Mesenchymal stem cell (in vitro differentiated cells and primary cell): Measurements from ENCODE around the gene PPP6R2.

ENCODE experiments used
- DNase-seq: peaks from one replicate; pipeline ENCODE4 v3.0.0-alpha.2; 2013
- H2AFZ ChIP-seq: one replicate; pipeline ENCODE4 v1.6.1; 2013; ENCODE audit warnings: low read depth, mild to moderate bottlenecking, control low read depth, inconsistent platforms, low read length, moderate library complexity
- H2AK5ac ChIP-seq: 2 replicates; pipeline ENCODE4 v1.6.1; 2013; ENCODE audit warnings: low read length, moderate library complexity, mild to moderate bottlenecking, inconsistent platforms; ENCODE audit not compliant: severe bottlenecking
- H2BK120ac ChIP-seq: one replicate; pipeline ENCODE4 v1.6.1; 2013; ENCODE audit warnings: low read depth, mild to moderate bottlenecking, inconsistent platforms, low read length, moderate library complexity
- H2BK12ac ChIP-seq, 2 experiments: one replicate each; pipeline ENCODE4 v1.6.1; 2013; ENCODE audit warnings: inconsistent platforms in 2 of 2, low read length in 2 of 2, mild to moderate bottlenecking in 2 of 2, moderate library complexity in 2 of 2, control low read depth in 1 of 2
- H2BK15ac ChIP-seq: one replicate; pipeline ENCODE4 v1.6.1; 2013; ENCODE audit warnings: mild to moderate bottlenecking, low read depth, inconsistent platforms; ENCODE audit not compliant: poor library complexity, severe bottlenecking
- H2BK5ac ChIP-seq: 2 replicates; pipeline ENCODE4 v1.6.1; 2013; ENCODE audit warnings: low read depth, mild to moderate bottlenecking, low read length, control low read depth, inconsistent platforms; ENCODE audit not compliant: poor library complexity, severe bottlenecking
- H3K14ac ChIP-seq, 2 experiments: one replicate each; pipeline ENCODE4 v1.6.1; 2013; ENCODE audit warnings: inconsistent platforms in 2 of 2, low read length in 2 of 2, control low read depth in 1 of 2, mild to moderate bottlenecking in 1 of 2, moderate library complexity in 1 of 2
- H3K18ac ChIP-seq, 2 experiments: one replicate each; pipeline ENCODE4 v1.6.1; 2013; ENCODE audit warnings: inconsistent platforms in 2 of 2, low read length in 2 of 2, control low read depth in 1 of 2, low read depth in 1 of 2, mild to moderate bottlenecking in 1 of 2
- H3K23ac ChIP-seq, 2 experiments: one replicate each; pipeline ENCODE4 v1.6.1; 2013; ENCODE audit warnings: inconsistent platforms in 2 of 2, low read length in 2 of 2, mild to moderate bottlenecking in 2 of 2, moderate library complexity in 2 of 2, control low read depth in 1 of 2
- H3K27ac ChIP-seq: 2 replicates; pipeline ENCODE4 v1.5.1; 2013; ENCODE audit warnings: mild to moderate bottlenecking, moderate library complexity, low read length, control low read depth, inconsistent platforms; ENCODE audit not compliant: poor library complexity, severe bottlenecking
- H3K27me3 ChIP-seq, 2 experiments: 2 replicates each; pipeline versions ENCODE4 v1.6.1 to v1.7.0; 2013; ENCODE audit warnings: low read length in 2 of 2, mild to moderate bottlenecking in 2 of 2, moderate library complexity in 2 of 2, control low read depth in 1 of 2, inconsistent platforms in 1 of 2; ENCODE audit not compliant: control insufficient read depth in 1 of 2, insufficient read depth in 1 of 2
- H3K36me3 ChIP-seq, 2 experiments: 2 replicates each; pipeline versions ENCODE4 v1.6.1 to v1.7.0; 2013; ENCODE audit warnings: low read length in 2 of 2, control low read depth in 1 of 2, inconsistent platforms in 1 of 2, low read depth in 1 of 2, mild to moderate bottlenecking in 1 of 2; ENCODE audit not compliant: insufficient read depth in 2 of 2, control insufficient read depth in 1 of 2
- H3K4ac ChIP-seq, 2 experiments: one replicate each; pipeline ENCODE4 v1.6.1; 2013; ENCODE audit warnings: inconsistent platforms in 2 of 2, low read length in 2 of 2, mild to moderate bottlenecking in 2 of 2, moderate library complexity in 2 of 2, control low read depth in 1 of 2, low read depth in 1 of 2
- H3K4me1 ChIP-seq: 2 replicates; pipeline ENCODE4 v1.6.1; 2013; ENCODE audit warnings: low read depth, low read length, control low read depth; ENCODE audit not compliant: control insufficient read depth, insufficient read depth
- H3K4me2 ChIP-seq: 2 replicates; pipeline ENCODE4 v1.6.1; 2013; ENCODE audit warnings: low read length, mild to moderate bottlenecking, inconsistent platforms; ENCODE audit not compliant: poor library complexity, severe bottlenecking
- H3K4me3 ChIP-seq, 2 experiments: 2 replicates each; pipeline versions ENCODE4 v1.5.1 to v1.7.0; 2013; ENCODE audit warnings: low read length in 2 of 2, mild to moderate bottlenecking in 2 of 2, control low read depth in 1 of 2, low read depth in 1 of 2; ENCODE audit not compliant: insufficient read depth in 1 of 2
- H3K79me1 ChIP-seq: replicated peaks from 2 replicates; pipeline ENCODE4 v1.6.1; 2013; ENCODE audit warnings: mild to moderate bottlenecking, control low read depth, low read length, inconsistent platforms; ENCODE audit not compliant: poor library complexity, severe bottlenecking
- H3K9ac ChIP-seq: 2 replicates; pipeline ENCODE4 v1.7.0; 2013; ENCODE audit warnings: mild to moderate bottlenecking, low read length, moderate library complexity
- H3K9me3 ChIP-seq: 2 replicates; pipeline ENCODE4 v1.7.0; 2013; ENCODE audit warnings: mild to moderate bottlenecking, low read length; ENCODE audit not compliant: control insufficient read depth
- H4K8ac ChIP-seq: one replicate; pipeline ENCODE4 v1.6.1; 2013; ENCODE audit warnings: inconsistent platforms, mild to moderate bottlenecking, low read length, moderate library complexity
- H4K91ac ChIP-seq: one replicate; pipeline ENCODE4 v1.6.1; 2013; ENCODE audit warnings: mild to moderate bottlenecking, low read length, inconsistent platforms
- WGBS: methylation state at CpG from one replicate; pipeline ENCODE4 v1.1.7; 2013; ENCODE audit warnings: mixed read lengths; 5-methylcytosine and 5-hydroxymethylcytosine counted together

PPP6R2 gene

GRCh38 chr22:50357756-50358155 lies 14.6 kb downstream of the PPP6R2 start:
- Histone ChIP-seq H3K4ac (no peak overlapping the region), H2BK120ac (no peak overlapping the region), H3K4me1 (peaks cover 7% of the 10 kb centered on the region), H3K36me3 (peaks cover 25 to 33% of the 10 kb centered on the region in 2 experiments), H4K91ac (no peak overlapping the region), H3K27ac (no peak overlapping the region), H3K23ac (no peak overlapping the region), H3K9me3 (no peaks in the 10 kb centered on the region), H3K18ac (no peak overlapping the region), H2BK15ac (no peak overlapping the region), H2AK5ac (no peak overlapping the region), H2BK5ac (no peak overlapping the region), H3K4me3 (no peak overlapping the region), H3K9ac (no peak overlapping the region), H2AFZ (no peak overlapping the region), H3K79me1 (peaks cover 13% of the 10 kb centered on the region), H3K14ac (no peak overlapping the region), H3K4me2 (no peak overlapping the region), H2BK12ac (no peak overlapping the region), H4K8ac (no peak overlapping the region), H3K27me3 (no peaks in the 10 kb centered on the region)
- WGBS = 98% methylated on average over 10 of the region's 10 CpGs
- DNase-seq = no peak

GRCh38 chr22:50360578-50360977 lies 17.5 kb downstream of the PPP6R2 start:
- Histone ChIP-seq H3K27ac (no peak overlapping the region), H3K9me3 (no peaks in the 10 kb centered on the region), H2BK5ac (no peak overlapping the region), H2BK120ac (no peak overlapping the region), H2AK5ac (no peak overlapping the region), H2AFZ (no peak overlapping the region), H3K27me3 (no peaks in the 10 kb centered on the region), H3K4me3 (no peak overlapping the region), H3K36me3 (peaks cover 23 to 24% of the 10 kb centered on the region in 2 experiments), H3K18ac (no peak overlapping the region), H3K79me1 (peaks cover 19% of the 10 kb centered on the region), H3K4me2 (no peak overlapping the region), H4K91ac (no peak overlapping the region), H4K8ac (no peak overlapping the region), H3K9ac (no peak overlapping the region), H3K4ac (no peak overlapping the region), H3K4me1 (peaks cover 10% of the 10 kb centered on the region), H3K23ac (no peak overlapping the region), H2BK12ac (no peak overlapping the region), H3K14ac (no peak overlapping the region), H2BK15ac (no peak overlapping the region)
- DNase-seq = no peak
- 97% methylated on average over 2 of the region's 2 CpGs for WGBS

- no peak overlapping the region for H3K4ac ChIP-seq
- H3K9ac ChIP-seq = no peak overlapping the region
- H3K27me3 ChIP-seq = no peaks in the 10 kb centered on the region
- no peaks in the 10 kb centered on the region for H3K9me3 ChIP-seq
- no peak overlapping the region for H2AK5ac ChIP-seq
- 98% methylated on average over 5 of the region's 5 CpGs for WGBS
- H2BK12ac ChIP-seq = peak overlapping the region in 1 of 2 experiments; percentile 42
- H2AFZ ChIP-seq = no peak overlapping the region
- no peak for DNase-seq
- peaks cover 23 to 24% of the 10 kb centered on the region in 2 experiments for H3K36me3 ChIP-seq
- peaks cover 19% of the 10 kb centered on the region for H3K79me1 ChIP-seq
- no peak overlapping the region for H3K18ac ChIP-seq
- H3K14ac ChIP-seq = no peak overlapping the region
- no peak overlapping the region for H3K27ac ChIP-seq
- no peak overlapping the region for H2BK120ac ChIP-seq
- no peak overlapping the region for H3K4me2 ChIP-seq
- no peak overlapping the region for H2BK5ac ChIP-seq
- no peak overlapping the region for H4K91ac ChIP-seq
- H3K23ac ChIP-seq = no peak overlapping the region
- H4K8ac ChIP-seq = no peak overlapping the region
- no peak overlapping the region for H3K4me3 ChIP-seq
- no peak overlapping the region for H2BK15ac ChIP-seq
- H3K4me1 ChIP-seq = peaks cover 10% of the 10 kb centered on the region
Observed at GRCh38 chr22:50361222-50361621, 18.1 kb downstream of the PPP6R2 start.

- Histone ChIP-seq H3K27me3 (no peaks in the 10 kb centered on the region), H2AFZ (no peak overlapping the region), H3K9ac (no peak overlapping the region), H2BK15ac (no peak overlapping the region), H3K4ac (no peak overlapping the region), H2BK120ac (no peak overlapping the region), H4K8ac (no peak overlapping the region), H3K4me1 (peaks cover 10% of the 10 kb centered on the region), H3K27ac (no peak overlapping the region), H4K91ac (no peak overlapping the region), H3K36me3 (peaks cover 23 to 24% of the 10 kb centered on the region in 2 experiments), H2AK5ac (no peak overlapping the region), H3K4me3 (no peak overlapping the region), H3K9me3 (no peaks in the 10 kb centered on the region), H3K79me1 (peaks cover 19% of the 10 kb centered on the region), H3K14ac (no peak overlapping the region), H2BK12ac (no peak overlapping the region), H3K18ac (no peak overlapping the region), H2BK5ac (no peak overlapping the region), H3K23ac (no peak overlapping the region), H3K4me2 (no peak overlapping the region)
- no peak for DNase-seq
- WGBS = over 99% methylated on average over 5 of the region's 5 CpGs
Observed at GRCh38 chr22:50361688-50362087, 18.6 kb downstream of the PPP6R2 start.
